PC-9 (cell line): ENCODE measurements around the gene KASH5.

Experiments
- CTCF ChIP-seq: fragments of 200-600 bp; sonication (generic); conservative IDR thresholded peaks from 2 replicates; pipeline ENCODE4 v1.6.1; 2017; ENCODE audit warnings: mixed run types, antibody characterized with exemption, mild to moderate bottlenecking, moderate library complexity
- EZH2 ChIP-seq: fragments of 200-600 bp; sonication (generic); IDR thresholded peaks from 2 replicates; pipeline ENCODE4 v1.8.0; 2017; ENCODE audit warnings: antibody characterized with exemption, low read depth

- TF ChIP-seq CTCF = no peak
- TF ChIP-seq EZH2 = no peak
These were observed 47.0 kb downstream of the KASH5 start for GRCh38 chr19:49434907-49435583.
